HS-5 (cell line): ENCODE measurements around the gene ADGB.

ENCODE experiments used
- DNase-seq: peaks from one replicate; pipeline ENCODE4 v3.0.0-alpha.2; 2012; ENCODE audit warnings: low read depth

Gene ADGB

DNA sequence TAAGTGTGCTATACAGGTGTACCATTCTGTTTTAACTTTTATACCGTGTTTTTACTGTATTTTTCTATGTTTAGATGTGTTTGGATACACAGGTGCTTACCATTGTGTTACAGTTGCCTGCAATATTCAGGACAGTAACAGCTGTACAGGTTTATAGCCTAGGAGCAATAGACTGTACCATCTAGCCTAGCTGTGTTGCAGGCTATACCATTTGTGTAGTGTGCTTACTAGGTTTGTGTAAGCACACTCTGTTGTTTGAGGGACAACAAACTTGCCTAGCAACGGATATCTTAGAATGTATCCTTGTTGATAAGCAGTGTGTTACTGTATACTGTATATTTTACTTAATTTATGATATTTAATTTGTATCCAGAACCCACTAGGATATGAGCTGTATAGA lies 35.2 kb downstream of the ADGB start:
- DNase-seq = no peak

DNA sequence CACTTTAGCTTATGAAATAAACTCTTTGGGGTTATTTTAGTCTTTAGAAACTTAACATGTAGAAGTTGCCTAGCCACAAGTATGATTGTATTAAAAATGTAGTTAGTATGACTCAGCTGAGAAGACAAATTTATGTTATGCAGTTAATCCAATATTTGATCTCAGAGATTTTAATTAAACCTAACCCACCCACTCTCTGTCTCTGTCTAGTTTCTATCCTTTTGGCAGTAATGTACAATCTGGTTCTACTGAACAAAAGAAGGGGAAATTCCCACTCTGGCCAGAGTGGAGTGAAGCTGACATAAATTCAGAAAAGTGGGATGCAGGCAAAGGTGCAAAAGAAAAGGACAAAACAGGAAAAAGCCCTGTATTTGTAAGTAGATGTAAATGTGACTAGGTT lies 36.4 kb downstream of the ADGB start:
- DNase-seq = no peak

GRCh38 chr6:146636481-146636880 lies 37.7 kb downstream of the ADGB start:
- DNase-seq = no peak

DNA sequence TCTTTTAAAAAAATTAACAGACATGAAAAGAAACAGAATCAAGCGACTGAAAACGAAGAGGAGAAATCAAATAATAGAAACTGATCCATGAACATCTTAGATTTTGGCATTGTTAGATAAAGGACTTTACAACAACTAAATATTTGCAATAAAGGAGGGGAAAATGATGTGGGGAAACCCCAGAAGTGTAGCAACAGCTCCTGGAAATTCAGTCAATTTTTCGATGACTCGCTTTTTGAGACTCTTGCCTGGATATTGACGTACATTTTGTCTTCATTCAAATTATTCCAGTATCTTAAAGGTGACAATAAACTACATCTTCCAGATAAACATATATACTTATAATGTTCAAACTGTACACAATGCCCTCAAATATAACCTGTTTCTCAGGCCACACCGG lies 44.1 kb downstream of the ADGB start:
- no peak for DNase-seq

DNA sequence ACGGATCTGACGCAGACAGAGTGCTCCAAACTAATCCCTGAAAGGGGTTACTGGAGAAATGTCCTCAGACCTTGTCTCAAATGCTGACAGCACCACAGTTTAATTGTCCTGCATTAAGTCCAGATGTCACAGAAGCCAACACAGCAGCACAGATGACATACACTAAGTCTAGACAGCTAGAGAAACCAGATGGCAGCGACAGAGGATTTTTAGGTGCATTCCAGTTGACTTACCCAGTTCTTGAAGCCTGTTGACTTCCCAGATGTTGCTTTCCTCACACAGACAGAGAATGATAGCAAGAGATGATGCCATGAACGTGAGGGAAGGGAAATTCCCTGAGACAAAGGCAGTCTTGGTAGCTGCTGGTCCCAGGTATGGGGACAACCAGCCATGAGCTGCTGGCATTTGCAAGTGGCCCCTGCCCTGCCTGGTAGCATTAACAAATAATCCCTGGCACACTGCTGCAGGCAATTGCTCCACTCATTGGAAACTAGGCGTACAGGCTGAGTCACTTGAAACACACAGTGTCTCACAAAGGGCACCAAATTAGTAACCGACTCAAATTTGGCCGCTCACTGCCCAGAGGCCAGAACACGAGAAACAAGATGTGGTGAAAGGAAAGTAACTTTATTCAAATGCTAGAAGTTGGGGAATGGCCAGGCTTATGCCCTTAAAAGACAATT lies 52.2 kb downstream of the ADGB start:
- no peak for DNase-seq

DNA sequence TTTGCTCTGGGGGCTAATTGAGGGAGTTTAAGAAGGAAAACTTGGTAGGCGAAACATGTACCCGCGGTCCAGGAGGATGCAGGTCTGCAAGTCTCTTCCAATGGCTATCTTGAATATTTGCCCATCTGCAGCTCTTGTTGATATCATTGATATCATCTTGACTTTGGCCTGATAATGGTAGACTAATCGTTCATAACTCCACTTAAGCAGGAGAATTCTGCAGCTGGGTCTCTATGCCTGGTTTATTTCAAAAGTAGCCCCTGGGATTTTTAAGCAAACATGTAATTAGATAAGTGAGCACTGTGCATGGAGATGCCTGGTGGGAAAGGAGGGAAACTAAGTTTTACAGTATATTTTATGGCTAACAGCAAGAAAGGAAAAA lies 52.7 kb downstream of the ADGB start:
- DNase-seq = no peak

DNA sequence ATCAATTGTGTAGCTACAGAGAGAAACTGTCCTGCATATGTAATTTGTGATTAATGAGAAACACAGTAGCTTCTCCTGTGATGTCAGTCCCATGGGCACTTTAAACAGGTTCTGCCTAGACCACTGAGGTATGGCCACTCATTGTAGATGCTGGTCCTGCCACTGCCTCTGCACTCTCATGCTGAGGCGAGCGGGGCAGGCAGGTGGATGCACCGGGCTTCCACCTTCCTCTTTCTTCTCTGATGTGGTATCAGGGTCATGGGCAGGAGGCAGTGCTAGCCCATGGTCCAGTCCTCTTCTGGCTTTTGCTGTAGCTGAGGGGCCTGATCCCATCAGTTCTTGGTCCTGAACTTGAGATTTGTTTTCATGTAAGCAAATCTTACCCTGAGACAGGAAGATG lies 58.7 kb downstream of the ADGB start:
- no peak for DNase-seq

DNA sequence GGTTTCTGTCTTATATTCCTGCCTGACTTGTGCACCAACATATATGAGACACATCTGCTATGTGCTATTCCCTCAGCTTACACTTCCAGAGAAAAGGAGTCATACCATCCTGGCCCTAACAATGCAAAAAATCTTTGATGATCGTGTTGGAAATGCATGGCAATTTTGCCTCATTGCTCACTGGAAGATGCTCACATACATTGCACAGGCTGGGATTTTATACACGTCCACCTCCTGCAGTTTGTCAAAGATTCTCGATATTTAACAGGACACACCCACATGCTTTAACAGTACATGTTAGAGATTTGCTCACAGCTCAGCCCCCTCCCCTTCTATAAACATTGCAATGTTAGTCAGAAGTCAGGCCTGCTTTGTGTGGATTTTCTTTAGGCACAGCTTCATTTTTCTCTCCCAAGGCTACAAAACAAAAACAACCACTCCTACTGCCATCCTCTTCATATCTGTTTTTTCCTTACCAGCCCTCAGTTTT lies 66.1 kb downstream of the ADGB start:
- DNase-seq = no peak

GRCh38 chr6:146666909-146667308 lies 68.1 kb downstream of the ADGB start:
- no peak for DNase-seq

- no peak for DNase-seq
Measured at GRCh38 chr6:146670161-146670560, 71.4 kb downstream of the ADGB start.

DNA sequence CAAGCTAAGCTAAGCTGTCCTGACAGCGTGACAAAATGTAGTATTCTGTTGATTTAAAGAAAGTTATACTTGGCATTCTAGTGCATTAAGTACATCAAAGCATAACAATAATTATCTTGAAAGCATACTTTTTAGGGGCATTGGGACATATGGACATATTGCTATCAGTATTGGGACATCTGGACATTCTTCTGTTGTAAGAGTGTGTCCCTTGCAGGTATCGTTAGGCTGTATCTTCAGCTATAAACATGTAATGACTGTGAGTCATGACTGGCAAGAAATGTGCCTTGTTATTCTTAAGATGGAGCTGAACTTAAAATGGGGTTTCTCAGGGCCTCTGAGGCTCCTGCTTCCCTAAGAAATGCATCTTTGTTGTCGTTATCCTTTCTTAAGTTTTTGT lies 74.3 kb downstream of the ADGB start:
- DNase-seq = no peak

DNA sequence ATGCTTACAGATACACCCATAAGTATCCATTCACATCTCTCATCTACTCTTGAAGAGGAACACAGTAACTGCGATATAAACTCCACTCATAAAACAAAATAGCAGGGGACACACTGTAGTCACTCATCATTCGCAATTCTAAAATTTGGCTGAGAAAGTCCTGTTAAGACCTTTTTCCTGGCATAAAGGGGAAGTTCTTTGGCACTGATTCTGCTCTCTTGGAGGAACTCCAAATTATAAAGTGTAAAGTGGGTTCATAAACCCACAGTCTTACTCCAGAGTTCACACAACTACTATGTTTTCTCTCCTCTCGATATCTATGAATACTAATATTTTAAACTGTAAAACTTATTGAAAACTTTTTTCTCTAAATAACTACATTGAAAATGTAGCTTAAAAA lies 80.6 kb downstream of the ADGB start:
- DNase-seq = no peak

DNA sequence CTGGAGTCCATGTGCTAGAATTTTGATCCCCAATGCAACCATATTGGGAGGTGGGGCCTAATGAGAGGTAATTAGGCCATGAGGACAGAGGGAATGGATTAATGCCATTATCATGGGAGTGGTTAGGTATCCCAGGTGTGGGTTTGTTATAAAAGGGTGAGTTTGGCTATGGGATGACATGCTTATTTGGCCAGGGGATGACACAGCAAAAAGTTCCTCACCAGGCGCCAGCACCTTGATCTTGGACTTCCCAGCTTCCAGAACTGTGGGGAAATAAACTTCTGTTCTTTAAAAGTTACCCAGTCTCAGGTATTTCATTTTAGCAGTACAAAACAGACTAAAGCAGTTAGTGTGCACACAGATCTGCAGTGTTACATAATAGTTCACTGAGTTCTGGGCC lies 84.1 kb downstream of the ADGB start:
- DNase-seq = no peak

GRCh38 chr6:146689806-146690205 lies 91.0 kb downstream of the ADGB start:
- no peak for DNase-seq

DNA sequence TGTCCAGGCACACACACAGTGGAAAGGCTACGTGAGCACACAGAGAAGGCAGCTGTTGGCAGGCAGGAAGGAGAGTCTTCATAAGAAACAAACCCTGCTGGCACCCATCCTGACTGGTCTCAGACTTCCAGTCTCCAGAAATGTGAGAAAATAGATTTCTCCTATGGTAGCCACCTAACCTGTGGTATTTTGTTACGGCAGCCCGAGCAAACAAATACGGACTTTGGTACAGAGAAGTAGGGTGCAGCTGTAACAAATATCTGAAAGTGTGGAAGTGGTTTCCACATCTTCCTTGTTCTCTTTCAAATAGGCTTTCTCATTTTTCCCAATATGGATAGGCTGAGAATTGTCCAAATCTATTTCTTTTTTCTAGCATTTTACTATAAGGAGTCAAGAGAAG lies 94.6 kb downstream of the ADGB start:
- no peak for DNase-seq

- no peak for DNase-seq
Measured at GRCh38 chr6:146697921-146698320, 99.1 kb downstream of the ADGB start.

- DNase-seq = peak; percentile 60
Measured at GRCh38 chr6:146700078-146700686, 101.4 kb downstream of the ADGB start.

DNA sequence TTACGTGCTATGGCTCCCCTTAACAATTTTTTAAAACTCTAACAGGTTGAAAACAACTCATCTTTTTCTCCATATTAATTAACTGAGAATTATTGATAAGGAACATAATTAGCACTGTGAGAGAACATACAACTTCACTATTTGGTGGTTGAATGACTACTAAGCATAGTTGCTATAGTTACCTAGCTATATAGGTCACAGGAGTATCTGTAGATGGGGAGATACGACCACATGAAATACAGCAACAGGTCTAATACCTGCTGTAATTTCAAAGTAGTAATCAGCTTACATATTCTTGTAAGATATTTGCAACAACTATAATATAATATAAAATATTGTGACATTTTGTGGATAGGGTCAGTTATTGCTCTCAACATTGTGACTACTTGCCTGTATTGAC lies 102.9 kb downstream of the ADGB start:
- no peak for DNase-seq

GRCh38 chr6:146709036-146709622 lies 110.4 kb downstream of the ADGB start:
- DNase-seq = no peak

DNA sequence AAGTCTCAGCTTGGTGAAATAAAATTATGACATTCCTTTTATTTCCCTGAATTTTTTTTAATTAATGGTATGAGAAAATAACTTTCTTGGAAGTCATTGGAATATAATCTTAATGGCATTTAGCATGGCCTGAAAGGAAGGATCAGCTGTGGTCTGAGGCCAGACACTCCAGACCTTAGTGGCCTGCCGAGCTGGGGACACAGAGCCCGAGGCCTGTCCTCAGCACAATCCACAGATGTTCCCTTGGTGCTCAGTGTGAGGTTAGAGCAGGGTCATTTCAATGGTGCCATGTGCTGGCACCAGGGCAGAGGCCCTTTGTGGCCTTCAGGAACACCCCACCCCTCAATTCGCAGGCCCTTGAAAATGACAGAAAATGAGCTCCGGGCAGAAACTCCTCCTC lies 120.6 kb downstream of the ADGB start:
- DNase-seq = no peak

GRCh38 chr6:146739696-146740095 lies 140.9 kb downstream of the ADGB start:
- DNase-seq = no peak

DNA sequence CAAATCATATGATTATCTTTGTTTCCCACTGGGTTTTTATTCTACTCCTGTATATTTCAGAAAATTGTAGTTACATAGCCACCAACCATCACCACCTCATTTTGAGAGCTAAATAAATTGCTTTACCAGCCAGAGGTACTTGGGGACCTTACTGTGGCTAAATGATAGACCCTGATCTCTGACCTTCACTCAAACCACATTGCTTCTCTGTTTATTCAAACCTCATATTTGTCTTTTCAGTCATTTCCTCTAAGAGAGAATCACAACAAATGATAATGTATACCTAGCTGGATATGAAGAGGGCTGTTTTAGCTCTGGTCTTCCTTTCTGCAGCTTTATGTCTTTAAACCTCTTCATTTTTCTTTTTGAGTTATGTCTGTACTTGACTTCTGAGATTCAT lies 142.8 kb downstream of the ADGB start:
- DNase-seq = peak; percentile 36

DNA sequence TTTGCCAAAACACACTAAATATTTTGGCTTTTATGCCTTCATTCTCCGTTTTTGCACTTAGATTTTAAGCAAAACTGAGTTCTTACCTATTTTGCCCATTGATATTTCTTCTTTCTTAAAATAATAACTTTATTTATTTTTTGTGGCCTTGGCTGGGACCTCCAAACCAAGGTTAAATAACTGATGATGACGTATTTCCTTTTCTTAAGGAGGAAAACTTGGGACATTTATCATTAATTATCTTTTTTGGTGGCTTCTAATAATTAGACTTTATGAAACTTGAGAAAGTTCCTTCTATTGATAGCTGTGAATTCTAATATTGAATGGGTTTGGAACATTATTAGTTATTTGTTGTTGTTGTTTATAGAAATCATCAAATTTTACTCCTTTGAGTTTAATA lies 154.5 kb downstream of the ADGB start:
- DNase-seq = no peak

DNA sequence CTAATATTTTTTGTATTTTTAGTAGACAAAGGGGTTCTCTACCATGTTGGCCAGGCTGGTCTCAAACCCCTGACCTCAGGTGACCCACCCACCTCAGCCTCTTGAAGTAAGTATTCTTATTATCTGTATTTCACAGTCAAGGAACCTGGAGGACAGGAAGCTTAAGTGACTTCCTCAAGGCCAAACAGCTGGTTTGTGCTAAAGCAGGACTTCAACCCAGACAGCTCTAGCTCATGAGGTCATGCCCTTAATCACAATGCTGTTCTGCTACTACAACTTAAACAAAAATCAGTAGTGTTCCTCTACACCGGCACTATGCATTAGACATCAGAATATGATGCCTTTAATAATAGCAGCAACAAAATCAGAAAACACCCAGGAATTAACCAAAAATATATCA lies 168.9 kb downstream of the ADGB start:
- DNase-seq = no peak
